A549 (cell line): ENCODE data around the gene NRXN3.

Experiments used
- CBX2 ChIP-seq: fragments of 200-600 bp; sonication (generic); IDR thresholded peaks from 2 replicates; pipeline ENCODE4 v1.6.1; 2016; ENCODE audit warnings: low read depth, mild to moderate bottlenecking, borderline replicate concordance
- CEBPB ChIP-seq, 2 experiments: fragments of >200 bp in 1 of 2; sonication (Bioruptor Twin) in 1 of 2; formaldehyde crosslinking in 1 of 2; IDR thresholded peaks; 2 replicates each; pipeline ENCODE4 v1.6.1; 2012 to 2016
- ESRRA ChIP-seq: fragments of 150-350 bp; IDR thresholded peaks from 2 replicates; pipeline ENCODE4 v1.6.1; 2014; ENCODE audit warnings: mild to moderate bottlenecking, low read length, borderline replicate concordance
- GATA3 ChIP-seq: IDR thresholded peaks from 2 replicates; pipeline ENCODE4 v1.6.1; 2012; ENCODE audit warnings: borderline replicate concordance
- RCOR1 ChIP-seq: fragments of 150-350 bp; IDR thresholded peaks from 2 replicates; pipeline ENCODE4 v1.6.1; 2014; ENCODE audit warnings: antibody characterized with exemption, low read length, low read depth
- TF ChIP-seq, protein P1 (sequence below): fragments of >200 bp; sonication (Bioruptor Twin); formaldehyde crosslinking; IDR thresholded peaks from 3 replicates; pipeline ENCODE4 v1.5.1; 2016

- TF ChIP-seq, protein P1, sequence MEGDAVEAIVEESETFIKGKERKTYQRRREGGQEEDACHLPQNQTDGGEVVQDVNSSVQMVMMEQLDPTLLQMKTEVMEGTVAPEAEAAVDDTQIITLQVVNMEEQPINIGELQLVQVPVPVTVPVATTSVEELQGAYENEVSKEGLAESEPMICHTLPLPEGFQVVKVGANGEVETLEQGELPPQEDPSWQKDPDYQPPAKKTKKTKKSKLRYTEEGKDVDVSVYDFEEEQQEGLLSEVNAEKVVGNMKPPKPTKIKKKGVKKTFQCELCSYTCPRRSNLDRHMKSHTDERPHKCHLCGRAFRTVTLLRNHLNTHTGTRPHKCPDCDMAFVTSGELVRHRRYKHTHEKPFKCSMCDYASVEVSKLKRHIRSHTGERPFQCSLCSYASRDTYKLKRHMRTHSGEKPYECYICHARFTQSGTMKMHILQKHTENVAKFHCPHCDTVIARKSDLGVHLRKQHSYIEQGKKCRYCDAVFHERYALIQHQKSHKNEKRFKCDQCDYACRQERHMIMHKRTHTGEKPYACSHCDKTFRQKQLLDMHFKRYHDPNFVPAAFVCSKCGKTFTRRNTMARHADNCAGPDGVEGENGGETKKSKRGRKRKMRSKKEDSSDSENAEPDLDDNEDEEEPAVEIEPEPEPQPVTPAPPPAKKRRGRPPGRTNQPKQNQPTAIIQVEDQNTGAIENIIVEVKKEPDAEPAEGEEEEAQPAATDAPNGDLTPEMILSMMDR = no peak
- TF ChIP-seq GATA3 (no peak), CEBPB (IDR thresholded peaks at IDR 0.05) (no peak), RCOR1 (no peak), ESRRA (no peak), CBX2 (no peak)
Observed at GRCh38 chr14:78974691-78975090, 804.5 kb downstream of the NRXN3 start.
